Medulla oblongata (tissue), 1 donor: ENCODE data around the gene PKD1L1.
"Not testable (repeated sequence)": the region's sequence is repeated elsewhere in the genome, so short reads cannot be mapped to it uniquely, and the experiment has no call there.

Source experiments
- DNase-seq: peaks from one replicate; pipeline ENCODE4 v3.0.0-alpha.2; 2015; ENCODE audit errors: extremely low spot score

PKD1L1 gene

GRCh38 chr7:47817917-47818316 lies 130.3 kb downstream of the PKD1L1 start:
- no peak for DNase-seq

GRCh38 chr7:47816647-47817046 lies 131.6 kb downstream of the PKD1L1 start:
- DNase-seq: no peak

GRCh38 chr7:47815867-47816266 lies 132.4 kb downstream of the PKD1L1 start:
- DNase-seq: no peak

- DNase-seq: no peak
These were observed 133.2 kb downstream of the PKD1L1 start for GRCh38 chr7:47814905-47815613.

- DNase-seq: no peak
These were observed 134.5 kb downstream of the PKD1L1 start for GRCh38 chr7:47813620-47814260.

GRCh38 chr7:47812429-47813136 lies 135.7 kb downstream of the PKD1L1 start:
- peak; percentile 39 for DNase-seq

GRCh38 chr7:47811632-47812380 lies 136.5 kb downstream of the PKD1L1 start:
- no peak for DNase-seq

GRCh38 chr7:47809387-47809786 lies 138.9 kb downstream of the PKD1L1 start:
- DNase-seq: no peak

GRCh38 chr7:47808321-47808720 lies 139.9 kb downstream of the PKD1L1 start:
- no peak for DNase-seq

- DNase-seq: no peak
These were observed 140.5 kb downstream of the PKD1L1 start for GRCh38 chr7:47807756-47808155.

GRCh38 chr7:47807126-47807525 lies 141.1 kb downstream of the PKD1L1 start:
- no peak for DNase-seq

GRCh38 chr7:47806701-47807103 lies 141.6 kb downstream of the PKD1L1 start:
- DNase-seq: peak; percentile 36

- DNase-seq: no peak
These were observed 143.3 kb downstream of the PKD1L1 start for GRCh38 chr7:47804767-47805545.

- DNase-seq: no peak
These were observed 144.4 kb downstream of the PKD1L1 start for GRCh38 chr7:47803846-47804245.

- no peak for DNase-seq
These were observed 145.2 kb downstream of the PKD1L1 start for GRCh38 chr7:47803025-47803424.

- DNase-seq: no peak
These were observed 146.8 kb downstream of the PKD1L1 start for GRCh38 chr7:47801423-47801822.

GRCh38 chr7:47799524-47799923 lies 148.7 kb downstream of the PKD1L1 start:
- DNase-seq: no peak

GRCh38 chr7:47796347-47796746 lies 151.9 kb downstream of the PKD1L1 start:
- no peak for DNase-seq

GRCh38 chr7:47795631-47796030 lies 152.6 kb downstream of the PKD1L1 start:
- no peak for DNase-seq

GRCh38 chr7:47795126-47795525 lies 153.1 kb downstream of the PKD1L1 start:
- not testable (repeated sequence) for DNase-seq

GRCh38 chr7:47794016-47794415 lies 154.2 kb downstream of the PKD1L1 start:
- no peak for DNase-seq
